ENCODE data around the gene HEXIM1.
"Not testable (repeated sequence)": the region's sequence is repeated elsewhere in the genome, so short reads cannot be mapped to it uniquely, and the experiment has no call there.

The HEXIM1 gene

GRCh38 chr17:45114117-45114932, 34.0 kb upstream of the HEXIM1 start:
- no peak for DNase-seq

- DNase-seq, result no peak
Observed at GRCh38 chr17:45115015-45115625, 33.2 kb upstream of the HEXIM1 start.

- DNase-seq, result no peak
Observed at GRCh38 chr17:45115871-45116270, 32.4 kb upstream of the HEXIM1 start.

- DNase-seq, result no peak
Observed at GRCh38 chr17:45116434-45117016, 31.8 kb upstream of the HEXIM1 start.

- no peak for DNase-seq
Observed at GRCh38 chr17:45117334-45117733, 30.9 kb upstream of the HEXIM1 start.

GRCh38 chr17:45117848-45118646, 30.2 kb upstream of the HEXIM1 start:
- DNase-seq, result no peak

GRCh38 chr17:45118691-45119090, 29.6 kb upstream of the HEXIM1 start:
- DNase-seq, result no peak

GRCh38 chr17:45119964-45120363, 28.3 kb upstream of the HEXIM1 start:
- no peak for DNase-seq

GRCh38 chr17:45120558-45120957, 27.7 kb upstream of the HEXIM1 start:
- DNase-seq, result no peak

- no peak for DNase-seq
Observed at GRCh38 chr17:45121055-45121454, 27.2 kb upstream of the HEXIM1 start.

GRCh38 chr17:45123076-45123770, 25.1 kb upstream of the HEXIM1 start:
- no peak for DNase-seq

GRCh38 chr17:45123930-45124796, 24.1 kb upstream of the HEXIM1 start:
- no peak for DNase-seq

GRCh38 chr17:45124797-45125122, 23.5 kb upstream of the HEXIM1 start:
- DNase-seq, result not testable (repeated sequence)

GRCh38 chr17:45125509-45125908, 22.8 kb upstream of the HEXIM1 start:
- DNase-seq, result no peak

- DNase-seq, result no peak
Observed at GRCh38 chr17:45127207-45127547, 21.1 kb upstream of the HEXIM1 start.

- DNase-seq, result no peak
Observed at GRCh38 chr17:45127548-45128300, 20.6 kb upstream of the HEXIM1 start.

- DNase-seq, result no peak
Observed at GRCh38 chr17:45128331-45128730, 19.9 kb upstream of the HEXIM1 start.

GRCh38 chr17:45128989-45129388, 19.3 kb upstream of the HEXIM1 start:
- no peak for DNase-seq

GRCh38 chr17:45129426-45129939, 18.8 kb upstream of the HEXIM1 start:
- DNase-seq, result no peak

- no peak for DNase-seq
Observed at GRCh38 chr17:45129940-45130680, 18.2 kb upstream of the HEXIM1 start.

All from NCI-H774 (cell line).